Measurements from ENCODE around the gene ACOXL. TPM values are rescaled to one million over a fixed set of nuclear protein-coding genes. Genes with fewer than 3 reads are reported as not detected.

ACOXL gene
- total RNA-seq, 1 donor from 2014 or later: not detected

DNA sequence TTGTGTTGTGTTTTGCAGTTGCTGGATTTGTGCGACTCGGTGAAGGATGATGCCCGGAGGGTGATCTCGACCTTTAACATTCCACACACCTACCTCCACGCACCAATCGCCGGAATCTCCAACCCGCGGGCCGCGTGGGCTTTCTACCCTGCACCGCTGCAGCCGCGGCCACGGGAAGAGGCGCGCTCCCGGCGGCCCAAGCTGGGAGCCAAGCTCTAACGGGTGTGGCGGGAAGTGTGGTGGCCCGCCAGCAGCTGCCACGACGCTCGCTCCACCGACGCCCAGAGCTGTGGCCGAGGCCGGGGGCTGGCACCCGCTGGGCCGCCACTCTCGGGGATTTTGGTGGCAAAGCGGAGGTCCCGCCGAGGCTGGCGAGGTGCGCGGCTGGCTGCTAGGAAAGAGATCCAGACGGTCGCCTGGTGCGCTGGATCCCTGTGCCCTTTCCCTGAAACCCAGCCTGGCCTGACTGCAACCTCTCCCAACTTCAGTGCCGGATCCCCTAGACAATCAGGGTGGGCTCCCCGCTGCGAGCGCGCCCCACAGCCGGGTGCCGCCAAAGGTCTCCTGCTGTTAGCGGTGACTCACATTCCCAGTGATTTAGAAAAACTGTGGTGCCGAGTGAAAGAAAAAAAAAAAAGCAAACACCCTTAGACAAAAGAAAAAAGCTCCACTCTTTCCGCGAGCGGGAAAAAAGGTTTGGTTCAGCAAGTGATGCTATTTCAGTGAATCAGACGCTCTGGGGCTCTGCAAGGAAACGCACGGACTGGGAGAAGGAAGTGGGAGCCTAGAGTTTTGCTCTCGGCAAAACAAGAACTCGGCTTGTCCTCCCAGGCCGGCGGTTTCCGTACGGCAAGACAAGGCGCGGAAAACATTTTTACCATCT lies 385.5 kb downstream of the ACOXL start:
- no peak for DNase-seq

DNA sequence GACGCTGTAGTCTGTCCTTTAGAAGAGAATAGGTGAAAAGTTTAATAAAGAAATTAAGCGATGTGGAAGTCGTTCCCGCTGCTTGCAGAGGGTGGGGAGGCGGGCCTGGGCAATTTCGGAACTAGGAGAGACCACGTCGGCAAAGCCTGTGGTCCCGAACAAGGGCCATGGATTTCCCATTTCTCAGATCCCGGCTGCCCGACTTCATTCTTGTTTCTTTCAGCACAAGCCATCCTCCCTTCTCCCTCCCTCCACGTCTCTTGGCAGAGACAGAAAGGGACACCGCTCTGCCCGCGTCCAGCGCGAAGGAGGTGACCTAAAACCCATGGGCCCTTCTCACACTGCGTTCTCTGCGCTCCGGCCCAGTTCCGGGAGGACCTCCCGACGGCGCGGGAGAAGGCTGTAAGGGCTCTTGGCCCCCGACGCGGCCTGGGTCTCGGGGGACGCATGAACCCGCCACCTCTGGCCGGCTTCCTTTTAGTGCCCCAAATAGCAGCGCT lies 386.2 kb downstream of the ACOXL start:
- no peak for DNase-seq

DNA sequence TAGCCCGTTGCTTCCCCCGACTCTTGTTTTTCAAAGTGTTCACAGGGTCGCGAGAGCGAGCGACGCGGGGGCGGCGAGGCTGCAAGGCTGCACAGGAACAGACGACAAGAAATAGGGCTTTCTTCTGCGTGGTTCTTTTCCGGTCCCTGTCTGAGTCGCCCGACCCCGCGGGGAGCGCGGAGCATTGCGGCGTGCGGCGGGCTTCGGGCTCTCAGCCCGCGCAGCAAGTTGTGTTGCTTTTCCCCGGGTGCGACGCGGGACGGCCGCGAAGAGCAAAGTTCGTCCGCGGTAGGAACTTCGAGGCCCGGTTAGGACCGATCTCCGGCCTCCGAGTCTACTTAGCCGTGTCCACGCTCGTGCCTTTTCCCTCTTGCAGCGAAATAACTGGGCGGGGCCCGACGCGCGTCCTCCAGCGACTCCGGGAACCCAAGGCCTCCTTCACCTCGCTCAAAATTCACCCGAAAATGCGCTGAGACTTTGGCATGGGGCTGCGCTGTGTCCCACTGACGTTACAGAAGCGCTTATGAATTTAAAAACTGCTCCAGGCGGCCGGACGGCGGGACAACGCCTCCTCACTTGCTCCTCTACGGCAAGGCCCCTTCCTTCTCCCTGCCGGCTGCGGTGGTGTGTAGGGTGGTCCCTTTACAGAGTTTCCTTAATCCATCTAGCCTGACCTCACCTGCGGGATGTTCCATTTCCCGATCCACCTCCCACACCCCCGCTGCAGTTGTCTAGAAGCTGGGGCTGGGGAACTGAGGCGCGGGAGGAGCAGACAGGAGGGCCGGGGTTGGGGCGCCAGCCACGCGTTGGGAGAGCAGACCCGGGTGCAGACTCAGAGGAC lies 386.8 kb downstream of the ACOXL start:
- DNase-seq: no peak

DNA sequence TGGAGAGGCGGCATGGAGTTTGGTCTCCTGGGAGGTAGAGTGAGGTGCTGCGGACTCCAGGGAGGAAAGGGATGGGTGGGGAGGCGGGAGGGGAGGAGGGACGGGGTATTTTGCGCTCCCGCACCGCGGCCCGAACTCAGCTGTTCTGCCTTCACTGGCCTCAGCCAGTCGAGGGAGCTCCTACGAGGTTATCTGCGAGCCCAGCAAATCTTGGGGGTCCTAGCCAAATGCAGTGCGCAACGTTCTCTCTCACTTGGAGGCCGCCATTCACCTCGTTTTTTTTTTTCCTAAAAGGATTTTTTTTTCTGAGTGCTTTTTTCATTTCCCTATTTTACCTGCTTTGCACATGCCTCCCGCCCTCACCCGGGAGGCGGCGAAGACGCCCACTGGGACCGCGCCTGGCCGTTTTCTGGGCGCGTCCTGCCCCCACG lies 387.5 kb downstream of the ACOXL start:
- no peak for DNase-seq

DNA sequence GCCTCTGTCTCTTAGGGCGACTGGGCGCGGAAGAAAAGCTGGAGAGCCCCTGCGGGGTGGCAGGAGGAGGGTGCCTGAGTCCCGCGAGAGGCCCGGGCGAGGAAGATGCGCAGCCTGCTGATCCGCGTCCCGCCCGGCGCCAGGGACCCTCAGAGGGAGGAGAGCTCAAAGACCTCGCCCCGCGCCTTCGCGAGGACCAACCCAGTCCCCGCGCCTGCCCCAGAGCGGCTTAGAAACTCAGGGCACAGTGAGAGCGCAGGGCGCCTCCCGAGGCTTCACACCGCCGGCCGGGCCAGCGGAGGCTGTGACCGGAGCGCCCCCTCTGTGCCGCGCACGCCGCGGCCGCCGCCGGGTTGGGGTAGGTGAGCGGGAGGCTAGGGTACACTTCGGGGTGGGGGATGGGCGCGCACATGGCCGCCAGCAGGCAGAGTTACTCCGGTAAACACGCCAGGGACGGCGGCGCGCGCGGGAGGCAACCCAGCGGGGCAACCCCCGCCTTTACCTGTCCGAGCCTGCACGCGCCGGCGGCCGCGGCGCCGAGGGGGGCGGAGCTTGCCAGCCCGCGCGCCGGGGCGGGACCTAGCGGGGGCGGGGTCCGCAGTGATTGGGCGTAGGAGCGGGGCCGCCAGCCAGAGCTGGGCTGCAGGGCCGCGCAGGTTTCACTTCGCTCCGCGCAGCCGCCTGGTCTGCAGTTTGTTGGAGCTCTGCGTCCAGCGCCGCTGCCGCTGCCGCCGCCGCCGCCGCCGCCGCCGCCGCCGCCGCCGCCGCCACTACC lies 388.1 kb downstream of the ACOXL start, which contains the start of gene BCL2L11:
Gene BCL2L11 (plus strand): TSS at position 662 of the 775 bp plus-strand sequence. CDS start 2,832 bp downstream, outside the sequence.
- peak; percentile 85 for DNase-seq

DNA sequence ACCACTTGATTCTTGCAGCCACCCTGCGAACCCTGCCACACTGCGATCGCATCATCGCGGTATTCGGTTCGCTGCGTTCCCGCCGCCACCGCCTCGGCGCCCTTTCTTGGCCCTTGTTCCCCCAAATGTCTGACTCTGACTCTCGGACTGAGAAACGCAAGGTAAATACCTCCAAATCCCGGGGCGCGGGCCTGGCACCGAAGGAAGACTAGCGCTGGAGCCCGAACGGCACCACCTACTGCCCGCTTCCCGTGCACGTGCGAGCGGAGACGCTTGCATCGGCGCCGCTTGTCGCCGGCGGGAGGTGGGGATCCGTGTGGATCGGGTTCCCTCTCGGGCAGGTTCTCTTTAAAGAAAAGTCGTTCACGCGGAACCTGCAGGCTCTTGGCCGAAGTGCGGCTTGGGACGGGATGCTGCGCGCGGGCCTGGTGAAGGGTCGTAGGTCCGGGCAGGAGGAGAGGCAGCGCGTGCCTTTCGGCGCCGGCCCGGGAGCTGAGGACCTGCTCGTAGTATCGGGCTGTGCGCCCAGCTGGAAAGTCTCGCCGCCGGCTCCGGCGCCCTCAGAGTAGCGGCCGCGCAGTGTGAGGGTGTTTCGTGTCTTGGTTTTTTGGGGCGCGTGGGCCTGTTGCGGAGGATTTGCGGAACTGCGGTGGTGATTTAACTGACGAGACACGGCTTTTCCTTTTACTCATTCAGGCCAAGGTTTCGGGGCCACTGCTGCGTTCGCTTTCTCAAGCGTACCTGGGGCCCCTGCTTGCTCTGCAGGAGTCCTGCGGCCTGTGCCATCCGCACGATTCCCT lies 388.9 kb downstream of the ACOXL start:
- no peak for DNase-seq

DNA sequence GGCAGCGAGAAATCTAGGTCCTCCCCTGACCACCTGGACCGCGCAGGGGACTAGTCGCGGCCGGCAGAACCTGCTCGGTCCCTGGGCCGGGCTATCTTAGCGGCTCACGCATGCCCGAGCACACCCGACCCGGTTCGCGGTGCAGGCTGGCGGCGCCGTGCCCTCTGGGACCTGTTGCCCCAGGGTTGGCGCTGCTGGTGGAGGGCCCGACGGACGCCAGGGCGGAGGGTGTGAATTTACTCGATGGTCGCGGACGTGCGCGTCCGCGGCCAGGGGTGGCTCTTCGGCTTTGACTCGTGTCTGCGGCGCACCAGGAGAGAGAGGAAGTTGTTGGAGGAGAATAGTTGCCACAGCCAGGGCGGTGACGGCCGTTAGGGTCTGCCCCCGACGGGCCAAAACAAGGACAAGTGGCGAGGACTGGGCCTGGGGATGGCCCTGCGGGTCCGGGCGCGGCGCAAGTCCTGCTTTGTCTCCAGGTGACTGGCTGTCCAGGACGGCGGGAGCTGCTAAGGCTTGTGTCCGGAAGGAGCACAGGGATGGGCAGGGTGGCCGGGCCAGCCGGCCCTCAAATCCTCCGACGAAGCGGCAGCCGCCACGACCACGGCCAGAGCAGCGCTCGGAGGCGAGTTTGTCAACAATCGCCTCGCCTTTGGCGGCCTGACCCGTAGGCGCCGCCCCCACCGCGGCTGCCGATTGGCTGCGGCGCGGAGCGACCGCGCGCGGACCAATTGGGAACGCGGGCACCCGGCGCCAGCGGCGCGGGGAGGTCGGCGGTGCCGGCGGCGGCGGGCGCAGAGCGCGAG lies 389.7 kb downstream of the ACOXL start:
- peak; percentile 79 for DNase-seq

DNA sequence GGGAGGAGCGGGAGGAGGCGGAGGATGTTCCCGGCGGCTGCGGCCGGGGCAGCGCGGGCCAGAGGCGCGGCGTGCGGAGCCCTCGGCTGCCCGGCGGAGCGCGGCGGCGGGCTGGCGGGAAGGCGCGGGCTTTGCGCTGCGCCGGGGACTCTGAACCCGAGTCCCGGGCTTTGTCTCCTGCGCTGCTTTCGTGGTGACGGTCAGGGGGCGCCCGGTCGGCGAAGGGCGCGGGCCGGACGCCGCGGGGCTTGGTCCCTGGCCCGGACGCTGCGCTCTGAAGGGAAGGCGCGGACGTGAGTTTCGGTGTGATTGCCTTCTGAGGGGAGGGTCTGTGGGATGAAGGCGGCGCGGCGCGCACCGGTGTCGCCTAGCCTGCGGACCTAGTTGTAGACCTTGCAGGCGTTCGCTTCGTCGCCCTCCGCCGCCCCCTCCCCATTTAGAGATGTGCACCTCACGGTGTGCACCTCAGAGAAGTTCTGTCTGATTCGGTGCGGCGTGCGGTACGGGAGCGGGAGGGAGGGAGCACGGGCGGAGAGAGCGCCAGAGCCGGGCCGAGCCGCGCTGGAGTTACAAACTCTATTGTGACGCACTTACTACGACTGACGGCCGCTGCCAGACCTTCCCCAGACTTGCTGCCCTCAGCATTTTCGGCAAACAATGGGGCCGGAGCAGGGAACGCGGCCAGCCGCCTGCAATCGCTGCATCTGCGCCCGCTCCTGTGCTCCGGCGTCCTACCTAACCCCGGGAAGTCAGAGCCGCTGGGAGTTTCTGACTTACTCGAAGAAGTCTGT lies 390.5 kb downstream of the ACOXL start:
- DNase-seq: peak; percentile 43

DNA sequence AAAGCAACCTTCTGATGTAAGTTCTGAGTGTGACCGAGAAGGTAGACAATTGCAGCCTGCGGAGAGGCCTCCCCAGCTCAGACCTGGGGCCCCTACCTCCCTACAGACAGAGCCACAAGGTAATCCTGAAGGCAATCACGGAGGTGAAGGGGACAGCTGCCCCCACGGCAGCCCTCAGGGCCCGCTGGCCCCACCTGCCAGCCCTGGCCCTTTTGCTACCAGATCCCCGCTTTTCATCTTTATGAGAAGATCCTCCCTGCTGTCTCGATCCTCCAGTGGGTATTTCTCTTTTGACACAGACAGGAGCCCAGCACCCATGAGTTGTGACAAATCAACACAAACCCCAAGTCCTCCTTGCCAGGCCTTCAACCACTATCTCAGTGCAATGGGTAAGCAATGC lies 391.4 kb downstream of the ACOXL start:
- no peak for DNase-seq

DNA sequence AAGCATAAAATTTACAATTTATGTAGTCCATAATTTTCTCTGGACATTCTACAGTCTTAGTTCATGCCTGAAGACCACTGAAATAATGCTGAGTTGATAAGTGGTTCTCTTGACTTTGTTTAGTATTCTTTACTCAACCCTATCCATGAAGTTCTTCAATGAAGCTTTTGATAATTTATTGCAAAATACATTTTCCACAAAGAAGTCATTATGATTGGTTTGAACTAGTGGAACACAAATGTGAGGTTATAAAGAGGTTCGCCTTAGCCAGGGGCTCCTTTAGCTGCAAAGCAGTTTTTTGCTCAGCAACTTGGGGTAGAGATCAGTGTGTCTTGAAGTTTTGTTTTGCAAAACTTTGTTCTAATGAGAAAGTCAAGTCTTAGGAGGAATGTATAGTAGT lies 394.2 kb downstream of the ACOXL start:
- DNase-seq: no peak

DNA sequence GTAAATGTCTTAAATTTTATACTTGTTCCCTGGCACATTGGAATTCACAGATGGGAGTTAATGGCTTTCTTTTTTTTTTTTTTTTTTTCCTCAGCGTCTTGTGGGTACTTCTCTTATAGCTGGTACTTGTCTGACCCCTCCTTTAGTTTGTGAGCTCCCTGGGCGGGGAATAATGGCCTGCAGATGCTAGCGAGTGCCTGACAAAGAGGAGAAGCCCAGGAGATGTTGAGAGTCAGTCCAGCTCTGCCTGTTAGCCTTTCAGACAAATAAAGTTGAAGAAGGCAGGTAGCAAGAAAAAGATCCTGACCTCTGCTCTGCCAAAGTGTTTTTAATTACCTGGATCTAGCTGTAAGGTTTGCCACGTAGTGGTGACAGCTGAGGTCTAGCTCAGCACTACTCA lies 395.0 kb downstream of the ACOXL start:
- DNase-seq: no peak

DNA sequence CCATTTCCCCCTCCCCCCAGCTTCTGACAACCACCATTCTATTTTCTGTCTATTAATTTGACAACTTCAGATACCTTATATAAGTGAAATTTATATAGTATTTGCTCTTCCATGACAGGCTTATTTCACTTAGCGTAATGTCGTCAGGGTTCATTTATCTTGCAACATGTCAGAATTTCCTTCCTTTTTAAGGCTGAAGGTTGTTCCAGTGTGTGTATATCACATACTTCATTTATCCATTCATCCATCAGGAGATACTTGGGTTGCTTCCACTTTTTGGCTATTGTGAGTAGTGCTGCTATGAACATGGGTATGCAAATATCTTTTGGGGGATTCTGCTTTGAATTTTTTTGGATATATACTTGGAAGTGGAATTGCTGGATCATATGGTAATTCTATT lies 395.7 kb downstream of the ACOXL start:
- no peak for DNase-seq

DNA sequence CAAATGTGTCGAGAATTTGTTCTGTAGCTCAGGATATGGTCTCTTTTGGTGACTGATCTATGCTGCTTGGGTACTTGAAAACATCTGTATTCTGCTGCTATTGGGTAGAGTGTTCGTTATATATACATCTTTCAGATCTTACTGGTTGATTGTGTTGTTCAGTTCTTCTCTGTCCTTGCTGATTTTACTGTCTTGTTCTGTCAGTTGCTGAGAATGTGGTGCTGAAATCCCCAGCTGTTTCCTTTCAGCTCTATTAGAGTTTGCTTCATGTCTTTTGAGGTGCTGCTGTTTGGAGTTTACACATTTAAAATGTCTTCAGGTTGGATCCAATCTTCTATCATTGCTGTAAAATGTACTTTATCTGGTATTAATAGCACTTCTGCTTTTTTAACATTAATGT lies 401.2 kb downstream of the ACOXL start:
- DNase-seq: no peak

DNA sequence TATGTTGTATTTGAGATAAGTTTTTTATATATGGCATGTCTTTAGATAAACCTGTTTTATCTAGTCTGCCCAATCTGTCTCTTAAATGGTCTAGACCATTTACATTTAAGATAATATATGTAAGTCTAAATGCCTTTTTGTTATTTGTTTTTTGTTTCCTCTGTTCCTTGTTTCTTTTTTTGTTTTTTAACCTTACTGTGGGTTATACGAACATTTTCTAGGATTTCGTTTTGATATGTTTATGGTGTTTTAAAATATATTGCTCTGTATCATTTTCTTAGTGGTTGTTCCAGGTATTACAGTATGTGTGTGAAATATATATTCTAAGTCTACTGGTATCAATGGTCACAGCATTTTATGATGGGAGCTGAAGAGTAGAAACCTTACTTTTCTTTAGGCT lies 401.7 kb downstream of the ACOXL start:
- DNase-seq: no peak

DNA sequence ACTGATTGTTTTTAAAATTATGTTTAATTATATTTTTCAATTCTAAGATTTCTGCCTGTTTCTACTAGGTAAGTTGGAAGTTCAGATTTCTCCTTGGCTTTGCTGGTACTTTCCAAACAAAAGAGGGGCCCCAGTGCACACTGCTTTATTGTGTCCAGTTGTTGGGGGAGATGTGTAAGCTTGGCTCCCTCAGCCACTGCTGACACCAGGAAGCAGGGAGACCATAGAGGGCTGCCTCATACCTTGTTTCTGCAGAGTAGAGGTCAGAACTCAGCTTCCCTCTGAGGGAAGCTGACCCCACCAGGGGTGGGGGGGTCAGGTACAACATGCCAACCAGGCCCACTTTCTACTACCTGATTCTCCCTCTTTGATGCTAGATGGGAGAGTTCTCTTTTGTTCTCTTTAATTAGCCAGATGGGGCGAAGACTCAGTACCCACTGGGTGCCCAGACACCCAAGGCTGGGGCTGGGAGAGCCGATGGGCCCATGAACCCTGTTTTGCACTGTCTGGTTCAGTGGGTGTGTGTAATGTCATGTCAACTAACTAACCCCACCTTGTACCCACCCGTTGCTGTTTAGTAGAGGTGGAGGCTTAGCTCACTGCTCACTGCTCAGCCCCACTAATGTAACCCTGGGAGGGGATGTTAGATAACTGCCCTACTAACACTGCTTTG lies 403.0 kb downstream of the ACOXL start:
- no peak for DNase-seq

DNA sequence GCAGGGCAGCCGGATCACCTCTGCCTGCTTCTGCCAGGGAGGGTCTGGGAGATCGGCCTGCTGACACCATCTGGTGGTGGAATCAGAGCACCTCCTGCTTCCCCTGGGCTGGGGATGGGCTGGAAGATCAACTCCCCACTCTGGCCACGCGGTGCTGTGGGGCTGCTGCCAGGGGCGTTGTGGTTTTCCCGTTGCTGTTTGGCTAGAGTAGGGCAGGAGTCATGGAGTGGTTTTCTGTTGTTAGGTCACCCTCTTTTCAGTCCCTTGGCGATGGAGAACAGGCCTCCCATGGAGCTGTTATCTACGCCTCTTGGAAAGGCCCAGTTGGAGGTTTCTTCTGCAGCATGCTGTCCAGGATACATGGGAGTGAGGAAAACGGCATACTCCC lies 403.5 kb downstream of the ACOXL start:
- no peak for DNase-seq

DNA sequence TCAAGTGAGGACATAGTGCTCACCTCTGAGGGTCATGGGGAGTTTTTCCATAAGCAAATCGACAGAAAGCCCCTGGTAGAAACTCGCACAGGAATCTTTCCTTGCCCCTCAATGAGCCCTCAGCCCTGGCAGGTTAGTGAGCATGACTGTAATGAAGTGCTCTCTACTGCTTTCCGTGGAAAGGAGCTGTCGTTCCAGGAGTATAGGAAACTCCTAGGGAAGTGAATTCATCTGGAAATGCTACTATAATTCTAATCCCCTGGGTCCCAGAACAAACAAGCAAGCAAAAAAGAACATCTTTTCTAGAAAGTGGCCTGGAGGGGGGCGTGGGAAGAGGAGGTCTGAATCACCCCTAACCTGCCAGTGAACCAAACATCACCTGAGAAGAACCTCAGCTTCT lies 406.5 kb downstream of the ACOXL start:
- no peak for DNase-seq

DNA sequence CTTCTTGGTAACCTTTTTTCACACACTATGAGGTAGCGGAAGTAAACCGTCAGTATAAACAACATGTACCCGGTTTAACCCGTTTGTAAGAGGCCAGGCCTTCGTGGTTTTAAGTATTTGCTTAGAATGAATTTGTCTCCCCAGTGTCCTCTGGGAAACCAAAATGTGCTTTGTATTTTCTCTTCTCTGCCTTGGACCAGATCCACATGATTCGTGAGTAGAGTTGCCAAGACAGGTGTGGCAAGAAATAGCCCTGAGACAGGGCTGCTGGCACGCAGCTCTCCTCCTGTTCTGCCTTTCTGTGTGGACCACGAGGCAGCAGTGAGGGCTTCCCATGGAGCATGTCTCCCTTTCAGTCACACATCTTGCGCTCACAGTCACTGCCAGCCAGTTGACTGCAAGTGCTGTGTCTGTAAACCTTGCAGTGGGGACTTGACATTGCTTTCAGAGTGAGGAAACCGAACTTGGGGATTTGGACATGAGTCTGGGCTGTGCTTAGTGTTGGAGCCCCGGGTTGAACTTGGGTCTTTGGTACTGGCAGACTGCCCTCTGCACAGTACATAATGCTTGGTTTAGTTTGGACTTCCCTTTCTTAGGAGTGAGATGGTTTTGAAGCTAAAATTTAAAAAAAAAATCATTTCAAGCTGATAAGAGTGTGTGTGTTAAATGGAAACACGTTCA lies 407.4 kb downstream of the ACOXL start:
- no peak for DNase-seq

DNA sequence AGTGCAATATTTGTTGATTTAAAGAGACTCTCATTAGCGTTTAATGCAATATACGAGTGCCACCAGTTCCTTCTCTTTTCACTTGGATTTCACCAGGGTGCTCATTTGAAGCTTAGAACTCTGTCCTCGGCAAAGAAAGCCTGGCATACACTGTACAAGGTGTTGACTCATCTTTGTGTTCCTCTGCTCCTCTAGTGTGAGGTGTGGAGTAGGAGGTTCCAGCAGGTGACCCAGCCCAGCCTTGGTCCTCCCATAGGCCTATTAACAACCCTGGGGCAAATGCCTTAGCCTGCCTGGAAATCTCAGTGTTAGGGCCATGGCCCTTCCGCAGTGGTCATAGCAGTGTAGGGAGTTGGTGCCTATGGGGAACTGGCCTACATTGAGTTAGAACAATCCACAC lies 408.4 kb downstream of the ACOXL start:
- no peak for DNase-seq
